ENCODE results near the gene UQCC5.

The UQCC5 gene

DNA sequence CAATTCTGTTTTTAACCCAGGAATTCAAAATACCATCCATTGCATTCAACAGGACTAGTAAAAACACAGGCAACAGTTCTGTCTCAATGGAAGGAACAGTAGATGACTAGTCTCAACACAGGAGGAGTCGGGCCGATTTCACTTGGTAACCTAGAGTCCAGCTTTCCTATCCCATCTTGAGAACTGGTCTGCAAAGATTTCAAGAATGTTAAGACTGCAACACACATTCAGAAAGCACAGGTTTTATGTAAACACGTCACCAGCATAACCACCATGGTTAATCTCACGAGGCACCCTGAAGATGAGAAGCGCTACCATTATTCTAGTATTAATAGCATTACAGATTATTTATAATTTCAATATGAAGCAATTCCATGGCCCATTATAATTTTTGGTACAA lies 22.0 kb downstream of the UQCC5 start:
- Histone ChIP-seq H3K27me3 (ENCODE audit: insufficient read depth, low read length, poor library complexity) (no peaks in the 10 kb centered on the region), H3K9ac (ENCODE audit: low read depth, low read length) (no peak overlapping the region), H3K9me3 (ENCODE audit: insufficient read depth, low read length, severe bottlenecking) (no peaks in the 10 kb centered on the region), H3K79me2 (ENCODE audit: insufficient read depth, low read length) (0 out of 2 replicates have a peak, but pooled peaks cover 3% of the 10 kb centered on the region), H3K4me2 (ENCODE audit: insufficient read depth, low read length) (no peak overlapping the region), H3K36me3 (ENCODE audit: insufficient read depth, low read length) (peaks cover 91% of the 10 kb centered on the region), H3K4me3 (ENCODE audit: low read depth in 1 of 2, low read length in 2 of 2) (no peak overlapping the region), H4K20me1 (ENCODE audit: insufficient read depth, low read length) (no peaks in the 10 kb centered on the region), H2AFZ (ENCODE audit: low read depth, low read length) (no peak overlapping the region), H3K4me1 (ENCODE audit: insufficient read depth, low read length) (no peaks in the 10 kb centered on the region), H3K27ac (ENCODE audit: low read length) (no peak overlapping the region)
- DNase-seq (no peak), ATAC-seq (ENCODE audit: insufficient read depth, low read depth) (no peak)
- TF ChIP-seq EZH2 (IDR thresholded peaks at IDR 0.05; ENCODE audit: borderline replicate concordance, low read depth, low read length, severe bottlenecking) (no peak), CTCF (IDR thresholded peaks at IDR 0.05; ENCODE audit: borderline replicate concordance, extremely low read depth, low read length, poor library complexity, severe bottlenecking) (no peak)

DNA sequence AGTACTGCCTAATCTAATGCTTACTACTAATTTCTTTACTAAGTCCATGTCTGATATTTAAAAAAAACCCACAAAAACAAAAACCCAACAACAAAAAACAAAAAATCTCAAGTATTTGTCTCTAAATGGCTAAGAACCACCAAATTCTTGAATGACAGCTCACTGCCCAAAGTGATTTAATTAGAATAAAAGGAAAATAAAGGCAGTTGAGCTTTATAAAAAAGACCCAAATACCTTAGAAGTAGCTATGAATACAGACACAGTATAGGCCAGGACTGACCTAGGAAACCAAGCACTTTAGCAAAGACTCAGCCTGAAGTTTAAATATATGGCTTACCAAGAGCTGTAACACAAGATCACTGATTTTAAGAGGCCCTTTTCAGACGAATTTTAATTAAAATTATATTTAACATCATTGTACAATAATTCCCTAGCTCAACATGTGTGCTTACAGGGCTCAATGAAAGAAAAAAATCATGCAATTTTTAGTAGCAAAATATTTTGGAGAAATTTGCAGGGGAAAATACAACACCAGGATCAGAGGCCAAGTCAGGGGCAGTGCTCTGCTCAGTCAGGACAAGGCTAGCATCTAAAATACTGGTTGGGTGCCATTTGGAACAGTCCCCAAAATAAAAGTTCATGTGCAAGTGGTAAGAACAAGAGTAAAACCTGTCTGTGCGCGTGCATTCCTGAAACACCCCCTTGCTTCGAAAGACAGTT lies 24.8 kb downstream of the UQCC5 start:
- Histone ChIP-seq H3K4me2 (ENCODE audit: insufficient read depth, low read length) (no peak overlapping the region), H3K27me3 (ENCODE audit: insufficient read depth, low read length, poor library complexity) (no peaks in the 10 kb centered on the region), H4K20me1 (ENCODE audit: insufficient read depth, low read length) (no peaks in the 10 kb centered on the region), H3K79me2 (ENCODE audit: insufficient read depth, low read length) (no peaks in the 10 kb centered on the region), H3K4me3 (ENCODE audit: low read depth in 1 of 2, low read length in 2 of 2) (no peak overlapping the region), H3K27ac (ENCODE audit: low read length) (no peak overlapping the region), H3K4me1 (ENCODE audit: insufficient read depth, low read length) (no peaks in the 10 kb centered on the region), H3K9me3 (ENCODE audit: insufficient read depth, low read length, severe bottlenecking) (no peaks in the 10 kb centered on the region), H3K9ac (ENCODE audit: low read depth, low read length) (no peak overlapping the region), H2AFZ (ENCODE audit: low read depth, low read length) (no peak overlapping the region), H3K36me3 (ENCODE audit: insufficient read depth, low read length) (peaks cover 88% of the 10 kb centered on the region)
- ATAC-seq (ENCODE audit: insufficient read depth, low read depth) (no peak), DNase-seq (no peak)
- no peak for TF ChIP-seq CTCF (IDR thresholded peaks at IDR 0.05; ENCODE audit: borderline replicate concordance, extremely low read depth, low read length, poor library complexity, severe bottlenecking)
- no peak for TF ChIP-seq EZH2 (IDR thresholded peaks at IDR 0.05; ENCODE audit: borderline replicate concordance, low read depth, low read length, severe bottlenecking)

DNA sequence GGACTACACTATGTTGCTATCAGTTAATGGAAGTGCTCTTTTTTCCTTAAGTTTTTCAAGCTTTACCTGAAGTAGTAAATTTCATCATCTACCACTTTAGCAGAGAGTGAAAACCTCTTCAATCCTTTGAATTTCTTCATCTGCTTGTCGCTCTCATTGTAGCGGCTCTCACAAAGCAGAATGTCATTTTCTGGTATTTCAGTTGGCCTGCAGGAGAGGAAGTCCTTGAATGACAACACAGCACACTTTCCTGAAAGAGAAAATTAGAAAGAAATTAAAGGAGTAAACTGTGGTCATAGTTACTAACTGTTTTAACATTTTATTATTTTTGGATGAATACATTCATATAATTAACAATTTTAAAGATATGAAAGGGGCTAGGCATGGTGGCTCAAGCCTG lies 27.6 kb downstream of the UQCC5 start:
- ATAC-seq (ENCODE audit: insufficient read depth, low read depth) = no peak
- Histone ChIP-seq H3K4me1 (ENCODE audit: insufficient read depth, low read length) (no peaks in the 10 kb centered on the region), H3K36me3 (ENCODE audit: insufficient read depth, low read length) (peaks cover 70% of the 10 kb centered on the region), H3K79me2 (ENCODE audit: insufficient read depth, low read length) (no peaks in the 10 kb centered on the region), H3K9me3 (ENCODE audit: insufficient read depth, low read length, severe bottlenecking) (no peaks in the 10 kb centered on the region), H3K9ac (ENCODE audit: low read depth, low read length) (no peak overlapping the region), H3K27ac (ENCODE audit: low read length) (no peak overlapping the region), H4K20me1 (ENCODE audit: insufficient read depth, low read length) (no peaks in the 10 kb centered on the region), H2AFZ (ENCODE audit: low read depth, low read length) (no peak overlapping the region), H3K4me3 (ENCODE audit: low read depth in 1 of 2, low read length in 2 of 2) (no peak overlapping the region), H3K27me3 (ENCODE audit: insufficient read depth, low read length, poor library complexity) (no peaks in the 10 kb centered on the region), H3K4me2 (ENCODE audit: insufficient read depth, low read length) (no peak overlapping the region)
- no peak for DNase-seq
- no peak for TF ChIP-seq CTCF (IDR thresholded peaks at IDR 0.05; ENCODE audit: borderline replicate concordance, extremely low read depth, low read length, poor library complexity, severe bottlenecking)
- TF ChIP-seq EZH2 (IDR thresholded peaks at IDR 0.05; ENCODE audit: borderline replicate concordance, low read depth, low read length, severe bottlenecking) = no peak
